NAMALWA (cell line): Measurements from ENCODE around the gene FOXK2.

ENCODE experiments used
- DNase-seq: peaks from one replicate; pipeline ENCODE4 v3.0.0-alpha.2; 2015; ENCODE audit warnings: low spot score

Gene FOXK2

GRCh38 chr17:82590216-82590615, 70.7 kb downstream of the FOXK2 start:
- DNase-seq, result no peak

DNA sequence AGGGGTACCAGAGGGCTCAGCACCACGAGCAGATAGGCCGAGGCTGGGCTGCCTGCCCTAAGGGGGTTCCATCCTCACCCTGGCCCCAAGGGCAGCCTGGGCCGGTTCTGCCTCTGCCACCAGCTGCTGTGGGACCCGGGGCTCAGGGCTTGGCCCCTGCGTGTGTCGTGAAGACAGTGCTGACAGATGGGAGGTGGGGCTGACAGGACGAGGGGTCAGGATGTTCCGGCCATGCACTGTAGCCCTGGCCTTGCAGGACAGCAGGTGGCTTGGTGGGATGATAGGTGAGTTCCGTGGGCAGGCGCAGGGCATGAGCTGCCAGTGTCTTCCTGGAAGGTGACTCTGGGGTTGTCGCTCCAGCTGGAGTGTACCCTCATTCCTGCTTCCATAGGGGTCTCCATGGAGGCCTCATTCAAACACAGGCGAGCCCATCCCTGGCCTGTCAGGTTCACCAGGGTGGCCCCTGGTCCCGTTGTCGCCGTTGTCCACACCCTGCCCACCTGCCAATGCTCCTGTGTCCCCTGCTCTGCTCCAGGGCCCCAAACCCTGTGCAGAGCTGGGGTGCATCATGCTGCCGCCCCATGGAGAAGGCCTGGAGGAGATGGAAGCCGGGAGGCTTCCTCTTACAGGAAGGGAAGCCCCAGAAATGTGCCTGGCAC, 71.5 kb downstream of the FOXK2 start:
- no peak for DNase-seq

- DNase-seq, result no peak
Observed at GRCh38 chr17:82592289-82592766, 72.8 kb downstream of the FOXK2 start.

- peak; percentile 78 for DNase-seq
Observed at GRCh38 chr17:82592767-82593589, 73.4 kb downstream of the FOXK2 start.

- no peak for DNase-seq
Observed at GRCh38 chr17:82593590-82594087, 74.1 kb downstream of the FOXK2 start.

- DNase-seq, result no peak
Observed at GRCh38 chr17:82594571-82594970, 75.0 kb downstream of the FOXK2 start.

GRCh38 chr17:82595893-82596292, 76.4 kb downstream of the FOXK2 start:
- DNase-seq, result no peak

GRCh38 chr17:82596296-82596695, 76.8 kb downstream of the FOXK2 start:
- no peak for DNase-seq

- no peak for DNase-seq
Observed at GRCh38 chr17:82596837-82597672, 77.5 kb downstream of the FOXK2 start.

- no peak for DNase-seq
Observed at GRCh38 chr17:82598256-82599119, 79.0 kb downstream of the FOXK2 start.

DNA sequence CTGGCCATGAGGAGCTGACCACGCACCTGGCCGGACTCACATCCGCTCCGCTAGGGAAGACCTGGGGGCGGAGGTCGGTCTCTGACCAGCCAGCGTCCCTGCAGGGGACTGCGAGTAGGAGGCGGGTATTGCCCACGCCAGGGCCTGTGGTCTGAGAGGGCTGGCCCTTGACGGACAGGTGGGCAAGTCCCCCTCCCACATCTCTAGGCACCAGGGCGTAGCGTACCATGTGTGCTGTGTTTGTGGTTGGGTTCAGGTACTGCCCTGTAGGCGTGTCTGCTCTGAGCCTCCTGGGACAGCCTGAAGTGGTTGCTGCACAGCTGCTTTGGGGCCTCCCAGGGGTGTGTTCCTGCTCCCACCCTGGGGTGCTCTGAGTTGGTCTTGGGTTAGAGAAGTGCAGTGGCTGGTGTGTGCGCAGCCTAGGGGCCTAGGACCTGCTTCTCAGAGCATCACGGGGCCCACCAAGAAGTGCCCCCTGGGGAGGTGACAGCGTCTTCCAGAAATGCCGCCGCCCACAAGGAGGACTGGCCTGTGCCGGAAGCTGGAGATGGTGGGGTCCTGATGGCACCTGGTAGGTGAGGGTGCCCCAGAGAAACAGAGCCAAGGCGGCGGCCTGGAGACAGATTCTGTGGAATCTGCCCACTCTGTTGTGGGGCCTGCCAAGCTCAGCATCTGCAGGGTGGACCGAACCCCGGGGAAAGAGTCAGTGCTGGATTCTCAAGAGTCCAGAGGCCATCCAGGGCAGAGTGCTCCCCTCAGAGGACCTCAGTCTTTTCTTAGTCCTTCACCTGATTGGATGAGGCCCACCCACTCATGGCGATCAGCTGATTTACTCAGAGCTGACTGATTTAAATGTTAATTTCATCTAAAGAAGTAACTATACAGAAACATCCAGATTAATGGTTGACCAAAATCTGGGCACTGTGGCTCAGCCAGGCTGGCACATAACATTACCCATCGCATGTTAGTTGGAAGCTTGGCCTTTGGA, 80.4 kb downstream of the FOXK2 start:
- no peak for DNase-seq

DNA sequence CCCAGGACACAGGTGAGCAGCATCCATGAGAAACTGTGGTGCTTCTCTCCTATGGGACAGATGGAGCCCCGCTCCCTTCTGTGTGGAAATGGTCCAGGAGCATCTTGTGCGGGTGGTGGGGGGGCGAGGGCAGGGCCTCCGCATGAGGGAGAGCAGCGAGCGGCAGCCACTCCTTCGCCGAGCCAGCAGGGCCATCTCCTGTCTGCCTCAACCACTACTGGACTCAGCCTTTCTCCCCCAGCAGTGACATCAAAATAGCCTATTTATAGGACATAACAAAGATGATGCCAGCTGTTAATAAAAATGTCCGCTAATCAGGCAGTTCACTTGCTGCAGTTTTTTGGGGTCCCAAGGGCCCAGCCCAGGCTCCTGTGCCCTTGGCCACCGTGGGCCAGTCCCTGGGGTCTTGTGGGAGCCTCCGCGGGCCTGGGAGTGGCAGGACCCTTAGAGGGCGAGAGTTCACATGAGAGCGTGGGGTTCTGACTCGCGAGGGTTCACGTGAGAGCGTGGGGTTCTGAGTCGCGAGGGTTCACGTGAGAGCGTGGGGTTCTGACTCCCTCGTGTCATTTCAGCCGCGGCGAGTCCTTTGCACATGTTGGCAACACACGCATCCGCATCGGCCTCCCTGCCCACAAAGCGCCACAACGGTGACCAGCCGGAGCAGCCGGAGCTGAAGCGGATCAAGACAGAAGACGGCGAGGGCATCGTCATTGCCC, 81.4 kb downstream of the FOXK2 start:
- DNase-seq, result no peak

- DNase-seq, result no peak
Observed at GRCh38 chr17:82601447-82602000, 82.0 kb downstream of the FOXK2 start.

GRCh38 chr17:82602487-82602886, 83.0 kb downstream of the FOXK2 start:
- DNase-seq, result no peak

DNA sequence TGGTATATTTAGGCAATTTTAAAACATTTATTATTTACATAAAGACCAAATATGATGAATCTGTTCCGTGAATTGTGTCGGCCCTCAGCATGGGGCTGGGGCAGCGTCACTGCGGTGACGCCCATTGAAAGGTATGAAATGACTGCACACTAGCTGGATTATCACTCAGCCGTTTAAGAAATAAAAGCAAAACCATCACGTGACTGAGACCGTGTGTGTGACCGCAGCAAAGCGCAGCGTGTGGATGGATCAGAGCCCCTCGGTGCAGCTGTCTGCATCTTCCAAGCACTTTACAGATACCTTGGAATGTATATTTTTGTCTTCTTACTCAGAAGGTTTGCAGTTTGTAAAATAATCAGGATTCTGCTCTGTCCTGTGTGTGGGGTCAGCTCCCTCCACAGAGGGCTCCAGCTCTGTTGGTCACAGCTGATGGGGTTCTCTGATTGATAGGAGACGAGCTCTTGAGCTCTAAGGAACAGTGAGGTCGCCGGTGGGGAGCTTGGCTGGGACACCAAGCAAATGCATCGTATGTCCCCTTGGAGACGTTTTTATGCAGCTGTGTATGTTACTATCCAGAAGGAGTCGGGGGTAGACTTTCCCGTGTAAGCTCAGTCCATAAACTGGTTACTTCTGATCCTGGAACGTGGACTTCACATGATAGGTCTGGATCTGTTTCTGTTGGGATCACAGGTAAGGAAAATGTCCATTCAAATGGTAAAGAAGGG, 83.6 kb downstream of the FOXK2 start:
- no peak for DNase-seq

- DNase-seq, result no peak
Observed at GRCh38 chr17:82603981-82604448, 84.5 kb downstream of the FOXK2 start.

- DNase-seq, result no peak
Observed at GRCh38 chr17:82604532-82604931, 85.0 kb downstream of the FOXK2 start.

GRCh38 chr17:82605939-82606600, 86.5 kb downstream of the FOXK2 start:
- no peak for DNase-seq
